SH-SY5Y (cell line): ENCODE results near the gene NTSR1.

ENCODE experiments used
- GATA2 ChIP-seq: IDR thresholded peaks from 2 replicates; pipeline ENCODE4 v1.6.1; 2011; ENCODE audit warnings: mild to moderate bottlenecking, low read depth, low read length
- GATA3 ChIP-seq: IDR thresholded peaks from 2 replicates; pipeline ENCODE4 v1.6.1; 2011; ENCODE audit warnings: low read depth, mild to moderate bottlenecking, low read length, moderate library complexity

GRCh38 chr20:62804627-62805154 lies 96.1 kb downstream of the NTSR1 start, which contains the start of gene OGFR:
- TF ChIP-seq GATA2 (no peak), GATA3 (no peak)
